Measurements from ENCODE around the gene TTC17. TPM values are rescaled to one million over a fixed set of nuclear protein-coding genes. Genes with fewer than 3 reads are reported as not detected.

Gene TTC17
- total and polyA plus RNA-seq, 9 donors: 50.9 to 85.3 (median 60.7) TPM

DNA sequence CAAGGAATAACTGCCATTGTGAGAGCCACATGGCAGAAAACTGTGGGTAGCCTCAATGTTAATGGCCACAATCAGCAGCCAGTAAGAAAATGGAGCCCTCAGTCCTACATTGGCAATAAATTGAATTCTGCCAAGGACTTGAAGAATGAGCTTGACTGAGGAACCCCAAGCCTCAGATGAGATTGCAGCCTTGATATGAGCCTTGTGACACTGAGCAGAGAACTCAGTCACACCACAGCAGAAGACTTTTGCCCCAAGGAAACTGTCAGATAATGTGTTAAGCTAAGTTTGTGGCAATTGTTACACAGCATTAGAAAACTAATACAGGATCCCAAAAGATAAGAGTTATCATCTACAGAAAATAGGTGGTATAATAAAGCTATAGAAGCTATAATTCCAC is 2.4 kb upstream of the TTC17 start:
- Histone ChIP-seq H3K4me3 (ENCODE audit: low read length) (no peak overlapping the region), H3K27ac (ENCODE audit: low read length) (no peak overlapping the region), H3K9me3 (replicated peaks; ENCODE audit: control insufficient read depth, low read depth, low read length) (no peaks in the 10 kb centered on the region), H3K4me1 (ENCODE audit: control insufficient read depth, insufficient read depth, low read length) (peaks cover 13% of the 10 kb centered on the region), H3K36me3 (ENCODE audit: control insufficient read depth, insufficient read depth, low read length) (no peaks in the 10 kb centered on the region), H3K27me3 (ENCODE audit: control insufficient read depth, insufficient read depth, low read length) (no peaks in the 10 kb centered on the region)
- no peak for DNase-seq

DNA sequence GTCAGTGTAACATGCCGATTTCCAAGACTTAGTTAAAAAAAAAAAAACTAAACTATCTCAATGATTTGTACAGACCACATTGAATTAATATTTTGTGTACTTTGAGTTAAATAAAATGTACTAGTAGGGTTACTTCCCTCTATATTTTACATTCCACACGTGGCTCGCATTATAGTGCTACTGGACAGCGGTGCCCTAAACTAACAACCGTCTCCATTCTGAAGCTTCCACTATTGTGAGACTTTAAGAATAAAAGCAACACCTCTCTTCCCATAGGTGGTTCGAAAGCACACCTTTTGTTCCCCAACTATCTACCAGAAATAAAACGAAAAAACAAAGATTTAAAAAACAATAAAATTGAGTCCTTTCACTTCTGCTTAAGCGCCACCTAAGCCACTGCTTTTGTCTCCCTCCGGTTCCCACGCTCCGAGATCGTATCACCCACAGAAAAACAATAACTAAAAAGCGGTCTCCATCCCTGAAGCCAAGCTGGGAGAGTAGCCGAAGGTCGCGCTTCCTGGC is 380 bp upstream of the TTC17 start:
- Histone ChIP-seq H3K27ac (ENCODE audit: low read length) (peak overlapping the region; percentile 69), H3K4me3 (ENCODE audit: low read length) (peak overlapping the region; percentile 99), H3K4me1 (ENCODE audit: control insufficient read depth, insufficient read depth, low read length) (peaks cover 13% of the 10 kb centered on the region), H3K27me3 (ENCODE audit: control insufficient read depth, insufficient read depth, low read length) (no peaks in the 10 kb centered on the region), H3K9me3 (replicated peaks; ENCODE audit: control insufficient read depth, low read depth, low read length) (no peaks in the 10 kb centered on the region), H3K36me3 (ENCODE audit: control insufficient read depth, insufficient read depth, low read length) (peaks cover 7% of the 10 kb centered on the region)
- peak; percentile 38 for DNase-seq
- WGBS (ENCODE audit: insufficient coverage): 0% methylated on average over 12 of the region's 16 CpGs

DNA sequence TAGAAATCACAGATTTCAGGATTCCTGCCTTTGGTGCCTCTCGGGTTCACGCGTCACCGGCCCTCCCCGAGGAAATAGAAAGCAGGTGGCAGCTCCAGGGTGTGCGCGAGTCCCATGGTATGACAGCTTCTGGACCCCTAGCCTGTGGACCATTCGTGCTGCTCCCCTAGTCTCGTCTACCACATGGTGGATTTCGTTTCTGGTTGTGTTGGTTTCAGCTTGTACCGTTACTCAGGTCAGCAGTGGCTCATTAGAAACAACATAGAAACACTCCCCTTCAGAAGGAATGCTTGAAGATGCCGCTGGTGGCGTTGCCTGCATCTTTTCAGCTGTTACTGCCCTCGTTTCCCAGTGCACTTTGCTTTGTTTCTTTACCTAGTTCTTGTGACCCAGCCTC is 700 bp downstream of the TTC17 start:
- WGBS (ENCODE audit: insufficient coverage): 0% methylated on average over 10 of the region's 14 CpGs
- Histone ChIP-seq H3K27me3 (ENCODE audit: control insufficient read depth, insufficient read depth, low read length) (no peaks in the 10 kb centered on the region), H3K4me3 (ENCODE audit: low read length) (peak overlapping the region; percentile 99), H3K27ac (ENCODE audit: low read length) (peak overlapping the region; percentile 92), H3K9me3 (replicated peaks; ENCODE audit: control insufficient read depth, low read depth, low read length) (no peaks in the 10 kb centered on the region), H3K4me1 (ENCODE audit: control insufficient read depth, insufficient read depth, low read length) (peaks cover 13% of the 10 kb centered on the region), H3K36me3 (ENCODE audit: control insufficient read depth, insufficient read depth, low read length) (peaks cover 7% of the 10 kb centered on the region)
- DNase-seq: peak; percentile 29

DNA sequence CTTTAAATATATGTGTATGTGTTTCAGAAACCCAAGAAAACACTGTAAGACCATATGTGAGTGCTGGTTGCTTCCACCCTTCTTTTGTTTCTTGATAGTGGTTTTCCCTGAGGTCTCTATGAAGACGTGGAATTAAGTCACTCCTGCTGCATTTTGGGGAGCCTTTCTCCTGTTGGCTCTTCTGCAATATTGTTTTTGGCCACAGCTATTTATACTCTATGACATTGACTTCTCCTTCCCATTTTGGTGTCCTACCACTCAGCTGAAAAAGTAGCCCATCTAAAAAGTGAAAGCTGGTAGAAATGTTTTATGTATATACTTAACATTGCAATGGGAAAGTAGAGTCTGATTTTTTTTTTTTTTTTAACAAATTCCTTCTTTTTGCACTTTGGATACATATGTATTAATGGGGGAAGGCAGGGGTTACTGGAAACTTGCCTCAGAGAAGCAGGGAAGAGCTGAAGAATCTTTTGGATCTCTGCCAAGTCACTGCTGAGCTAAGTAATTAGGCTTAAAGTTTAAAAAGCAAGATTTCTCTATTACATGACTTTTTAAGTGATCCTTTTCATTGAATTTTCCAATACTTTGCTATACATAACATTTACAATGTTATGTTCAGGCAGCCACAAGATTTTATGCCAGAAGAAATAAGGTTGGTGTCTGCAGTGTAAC is 1.8 kb downstream of the TTC17 start:
- Histone ChIP-seq H3K9me3 (replicated peaks; ENCODE audit: control insufficient read depth, low read depth, low read length) (no peaks in the 10 kb centered on the region), H3K27ac (ENCODE audit: low read length) (peak overlapping the region; percentile 24), H3K36me3 (ENCODE audit: control insufficient read depth, insufficient read depth, low read length) (peaks cover 10% of the 10 kb centered on the region), H3K4me1 (ENCODE audit: control insufficient read depth, insufficient read depth, low read length) (peaks cover 13% of the 10 kb centered on the region), H3K4me3 (ENCODE audit: low read length) (peak overlapping the region; percentile 99), H3K27me3 (ENCODE audit: control insufficient read depth, insufficient read depth, low read length) (no peaks in the 10 kb centered on the region)
- no CpG with 5 or more reads among the region's 1 CpG for WGBS (ENCODE audit: insufficient coverage)
- peak; percentile 42 for DNase-seq

DNA sequence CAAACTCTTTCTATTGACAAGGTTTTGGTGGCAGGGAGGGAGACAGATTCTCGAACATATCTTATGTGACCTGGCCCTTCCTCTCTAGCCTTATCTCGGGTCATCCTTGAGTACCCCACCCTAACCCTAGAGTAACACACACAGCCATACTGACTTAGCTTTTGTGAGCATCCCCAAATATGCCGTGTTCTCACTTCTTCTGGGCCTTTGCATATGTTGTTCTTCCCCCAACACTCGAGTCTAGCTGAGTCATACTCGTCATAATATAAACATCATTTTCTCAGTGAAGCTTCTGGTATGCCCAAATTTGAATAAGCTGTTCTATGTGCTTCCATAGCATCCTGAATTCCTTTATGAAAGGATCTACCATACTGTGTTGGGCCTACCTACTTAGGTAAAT is 8.0 kb downstream of the TTC17 start:
- no peaks in the 10 kb centered on the region for H3K9me3 ChIP-seq (replicated peaks; ENCODE audit: control insufficient read depth, low read depth, low read length)
- peaks cover 17% of the 10 kb centered on the region for H3K36me3 ChIP-seq (ENCODE audit: control insufficient read depth, insufficient read depth, low read length)
- H3K4me3 ChIP-seq (ENCODE audit: low read length): no peak overlapping the region
- peaks cover 4% of the 10 kb centered on the region for H3K4me1 ChIP-seq (ENCODE audit: control insufficient read depth, insufficient read depth, low read length)
- no peak overlapping the region for H3K27ac ChIP-seq (ENCODE audit: low read length)
- no peak for DNase-seq
- no peaks in the 10 kb centered on the region for H3K27me3 ChIP-seq (ENCODE audit: control insufficient read depth, insufficient read depth, low read length)
- WGBS (ENCODE audit: insufficient coverage): 91% methylated on average over 4 of the region's 5 CpGs

DNA sequence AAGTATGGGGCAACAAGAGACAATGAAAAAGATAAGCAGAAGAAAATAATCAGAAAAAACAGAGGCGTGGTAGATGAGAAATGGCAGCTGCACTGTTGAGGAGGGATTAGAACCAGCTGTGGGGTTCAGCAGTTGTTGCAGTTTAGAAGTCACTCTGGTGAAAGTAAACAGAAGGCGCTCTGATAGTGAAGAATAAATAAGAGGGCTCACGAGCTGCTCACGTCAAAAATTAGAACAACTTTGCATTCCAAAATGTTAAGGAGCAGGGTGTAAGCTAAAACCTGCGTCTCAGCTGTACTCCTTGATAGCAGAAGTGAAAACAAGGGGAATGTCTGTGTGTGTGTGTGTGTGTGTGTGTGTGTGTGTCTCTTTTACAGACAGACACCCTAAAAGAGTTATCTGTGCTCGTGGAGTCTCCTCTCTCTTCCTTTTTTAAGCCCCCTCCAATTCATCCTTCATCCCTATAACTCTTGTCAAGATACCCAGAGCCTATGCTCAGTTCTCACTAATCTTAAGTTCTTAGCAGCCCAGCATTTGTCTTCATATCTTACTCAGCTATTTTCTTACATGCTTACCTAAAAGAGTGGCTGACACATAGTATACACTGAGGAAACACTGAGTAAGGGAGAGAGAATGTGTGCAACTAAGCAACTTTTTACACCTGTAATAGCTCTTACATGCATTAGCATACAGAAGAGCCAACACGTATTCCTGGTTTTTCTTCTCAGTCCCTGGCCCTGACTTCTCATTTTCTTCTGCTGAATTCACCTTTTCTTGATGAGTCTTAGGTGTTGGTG is 8.9 kb downstream of the TTC17 start:
- Histone ChIP-seq H3K9me3 (replicated peaks; ENCODE audit: control insufficient read depth, low read depth, low read length) (no peaks in the 10 kb centered on the region), H3K4me3 (ENCODE audit: low read length) (no peak overlapping the region), H3K27me3 (ENCODE audit: control insufficient read depth, insufficient read depth, low read length) (no peaks in the 10 kb centered on the region), H3K27ac (ENCODE audit: low read length) (no peak overlapping the region), H3K4me1 (ENCODE audit: control insufficient read depth, insufficient read depth, low read length) (peaks cover 4% of the 10 kb centered on the region), H3K36me3 (ENCODE audit: control insufficient read depth, insufficient read depth, low read length) (peaks cover 15% of the 10 kb centered on the region)
- WGBS (ENCODE audit: insufficient coverage): 85% methylated on average over 4 of the region's 7 CpGs
- DNase-seq: peak; percentile 40

DNA sequence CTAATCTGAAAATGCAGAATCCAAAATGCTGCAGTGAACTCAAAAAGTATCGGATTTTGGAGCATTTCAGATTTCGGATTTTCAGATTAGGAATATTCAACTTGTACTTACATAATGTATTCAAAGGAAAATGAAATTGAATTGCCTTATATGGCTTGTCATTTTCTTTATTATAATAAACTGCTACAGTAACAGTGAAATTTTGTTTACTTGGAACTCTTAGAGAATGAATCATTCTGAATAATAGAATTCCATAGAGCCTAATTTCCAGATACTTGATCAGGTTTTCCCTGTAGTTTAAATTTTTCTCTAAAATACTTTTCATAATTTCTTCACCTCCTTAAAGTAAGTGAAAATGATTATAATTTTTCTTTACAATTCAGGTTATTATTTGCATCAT is 17.3 kb downstream of the TTC17 start:
- Histone ChIP-seq H3K4me1 (ENCODE audit: control insufficient read depth, insufficient read depth, low read length) (no peaks in the 10 kb centered on the region), H3K4me3 (ENCODE audit: low read length) (no peak overlapping the region), H3K36me3 (ENCODE audit: control insufficient read depth, insufficient read depth, low read length) (peaks cover 10% of the 10 kb centered on the region), H3K9me3 (replicated peaks; ENCODE audit: control insufficient read depth, low read depth, low read length) (no peaks in the 10 kb centered on the region), H3K27ac (ENCODE audit: low read length) (no peak overlapping the region), H3K27me3 (ENCODE audit: control insufficient read depth, insufficient read depth, low read length) (no peaks in the 10 kb centered on the region)
- WGBS (ENCODE audit: insufficient coverage): no CpG with 5 or more reads among the region's 2 CpGs
- DNase-seq: no peak

DNA sequence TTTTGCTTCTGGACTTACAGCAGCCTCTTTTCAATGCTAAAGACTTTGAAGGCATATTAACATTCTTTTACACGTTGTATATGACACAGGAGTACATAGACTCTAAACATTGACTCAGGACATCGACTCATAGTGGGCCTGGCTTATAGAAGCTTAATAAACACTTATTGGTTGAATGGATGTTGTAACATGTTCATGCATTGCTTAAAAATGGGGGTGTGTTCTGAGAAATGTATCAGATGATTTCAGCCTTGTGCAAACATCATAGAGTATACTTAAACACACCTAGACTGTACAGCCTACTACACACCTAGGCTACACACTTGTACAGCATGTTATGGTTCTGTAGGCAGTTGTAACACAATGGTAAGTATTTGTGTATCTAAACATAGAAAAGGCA is 17.9 kb downstream of the TTC17 start:
- H3K9me3 ChIP-seq (replicated peaks; ENCODE audit: control insufficient read depth, low read depth, low read length): no peaks in the 10 kb centered on the region
- H3K4me1 ChIP-seq (ENCODE audit: control insufficient read depth, insufficient read depth, low read length): no peaks in the 10 kb centered on the region
- H3K4me3 ChIP-seq (ENCODE audit: low read length): no peak overlapping the region
- DNase-seq: no peak
- H3K36me3 ChIP-seq (ENCODE audit: control insufficient read depth, insufficient read depth, low read length): peaks cover 9% of the 10 kb centered on the region
- WGBS (ENCODE audit: insufficient coverage): no CpG with 5 or more reads among the region's 2 CpGs
- no peaks in the 10 kb centered on the region for H3K27me3 ChIP-seq (ENCODE audit: control insufficient read depth, insufficient read depth, low read length)
- H3K27ac ChIP-seq (ENCODE audit: low read length): no peak overlapping the region

DNA sequence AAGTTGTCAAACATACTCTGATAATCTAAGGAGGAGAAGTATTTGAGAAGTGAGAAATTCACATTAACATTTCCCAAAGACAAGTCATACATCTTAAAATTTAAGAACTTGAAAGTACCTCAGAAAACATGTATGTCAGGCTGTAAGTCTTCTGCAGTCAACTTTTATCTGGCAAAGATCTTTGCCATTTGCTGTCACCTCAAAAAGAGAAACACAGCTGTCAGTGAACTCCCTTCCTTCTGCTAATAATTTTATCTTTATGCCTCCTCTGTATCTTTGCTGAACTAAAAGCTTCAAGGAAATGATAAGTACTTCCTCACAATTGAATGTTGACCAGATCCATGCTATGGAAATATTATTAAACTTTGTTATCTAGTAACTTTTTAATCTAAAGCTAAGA is 18.7 kb downstream of the TTC17 start:
- H3K4me3 ChIP-seq (ENCODE audit: low read length): no peak overlapping the region
- no peaks in the 10 kb centered on the region for H3K4me1 ChIP-seq (ENCODE audit: control insufficient read depth, insufficient read depth, low read length)
- H3K9me3 ChIP-seq (replicated peaks; ENCODE audit: control insufficient read depth, low read depth, low read length): no peaks in the 10 kb centered on the region
- H3K27me3 ChIP-seq (ENCODE audit: control insufficient read depth, insufficient read depth, low read length): no peaks in the 10 kb centered on the region
- H3K27ac ChIP-seq (ENCODE audit: low read length): no peak overlapping the region
- peaks cover 9% of the 10 kb centered on the region for H3K36me3 ChIP-seq (ENCODE audit: control insufficient read depth, insufficient read depth, low read length)
- no peak for DNase-seq

DNA sequence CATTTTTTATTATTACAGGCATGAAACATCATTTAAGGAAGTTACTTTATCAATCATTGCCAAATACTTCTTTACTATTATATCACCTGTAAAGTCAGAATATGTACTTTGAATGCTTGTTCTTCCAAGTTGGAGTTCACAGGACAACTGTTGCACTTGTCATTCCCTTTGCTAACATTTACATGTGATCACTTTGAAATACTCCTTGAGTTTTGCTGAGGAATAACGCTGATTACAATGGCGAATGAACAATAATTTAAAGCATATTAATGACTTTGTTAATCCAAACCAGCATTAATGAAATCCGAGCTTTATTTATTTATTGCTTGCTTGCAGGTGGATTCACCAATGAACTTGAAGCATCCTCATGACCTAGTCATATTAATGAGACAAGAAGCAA is 20.2 kb downstream of the TTC17 start:
- Histone ChIP-seq H3K9me3 (replicated peaks; ENCODE audit: control insufficient read depth, low read depth, low read length) (no peaks in the 10 kb centered on the region), H3K36me3 (ENCODE audit: control insufficient read depth, insufficient read depth, low read length) (peaks cover 10% of the 10 kb centered on the region), H3K4me1 (ENCODE audit: control insufficient read depth, insufficient read depth, low read length) (no peaks in the 10 kb centered on the region), H3K4me3 (ENCODE audit: low read length) (no peak overlapping the region), H3K27ac (ENCODE audit: low read length) (no peak overlapping the region), H3K27me3 (ENCODE audit: control insufficient read depth, insufficient read depth, low read length) (no peaks in the 10 kb centered on the region)
- no peak for DNase-seq
- no CpG with 5 or more reads among the region's 3 CpGs for WGBS (ENCODE audit: insufficient coverage)

Measured in muscle of leg (tissue), 11 donors.